Lower leg skin (tissue), 4 donors: ENCODE results near the gene PPP1R8. TPM values are rescaled to one million over a fixed set of nuclear protein-coding genes. Genes with fewer than 3 reads are reported as not detected.
"Not testable (repeated sequence)": the region's sequence is repeated elsewhere in the genome, so short reads cannot be mapped to it uniquely, and the experiment has no call there.

Experiments
- DNase-seq, 2 donors: peaks; one replicate each; pipeline ENCODE4 v3.0.0-alpha.2; 2019; ENCODE audit warnings: low spot score in 2 of 2
- H3K4me3 ChIP-seq: fragments of 200-600 bp; sonication (generic); 2 replicates; pipeline ENCODE4 v1.5.1; 2017; ENCODE audit warnings: mild to moderate bottlenecking, low read depth; ENCODE audit not compliant: poor library complexity, severe bottlenecking
- CTCF ChIP-seq, 3 donors: fragments of 450-650 bp; IDR thresholded peaks; one replicate each; pipeline ENCODE4 v1.5.1; 2016; ENCODE audit warnings: antibody characterized with exemption in 3 of 3, mild to moderate bottlenecking in 3 of 3, moderate library complexity in 2 of 3
- POLR2A ChIP-seq, 2 donors: fragments of 450-650 bp; IDR thresholded peaks; one replicate each; pipeline ENCODE4 v1.6.1; 2016 to 2017; ENCODE audit warnings: antibody characterized with exemption in 2 of 2, mild to moderate bottlenecking in 1 of 2, moderate library complexity in 1 of 2
- whole genome bisulfite sequencing, 2 donors: methylation state at CpG; one replicate each; pipeline ENCODE4 v1.1.5; 2018; 5-methylcytosine and 5-hydroxymethylcytosine counted together
- intact Hi-C: fragments of 100-400 bp; cut with DNase I; formaldehyde crosslinking; loops from one replicate; pipeline ENCODE4 v1.15.0; 2023; ENCODE audit warnings: low total_unique reads
- total RNA-seq, 4 donors: library from RNA; depleted of rRNA; stranded (reverse); fragments of >200 nt; gene quantifications; one replicate each; pipeline ENCODE4 v1.1.0, GENCODE V29; 2016

Gene PPP1R8
- total RNA-seq, 4 donors from 2014 or later, result 25.1 to 49.1 (median 42.0) TPM

GRCh38 chr1:27864264-27864895 lies 33.8 kb downstream of the PPP1R8 start:
- WGBS, 2 donors, result 57 to 60% methylated on average over 8 of the region's 8 CpGs
- no peak overlapping the region for H3K4me3 ChIP-seq
- TF ChIP-seq POLR2A (IDR thresholded peaks at IDR 0.05), result no peak
- no peak for TF ChIP-seq CTCF (IDR thresholded peaks at IDR 0.05)
- intact Hi-C loops, result no loop called here
- no peak for DNase-seq

GRCh38 chr1:27865821-27866220 lies 35.2 kb downstream of the PPP1R8 start:
- TF ChIP-seq POLR2A (IDR thresholded peaks at IDR 0.05) (no peak), CTCF (IDR thresholded peaks at IDR 0.05) (no peak)

GRCh38 chr1:27868556-27868931 lies 38.0 kb downstream of the PPP1R8 start:
- WGBS, 2 donors, result 64 to 68% methylated on average over 11 of the region's 11 CpGs
- intact Hi-C loops, result no loop called here
- no peak overlapping the region for H3K4me3 ChIP-seq
- TF ChIP-seq CTCF (IDR thresholded peaks at IDR 0.05) (no peak), POLR2A (IDR thresholded peaks at IDR 0.05) (no peak)
- DNase-seq, result no peak

More at GRCh38 chr1:27865821-27866220, 35.2 kb downstream of the PPP1R8 start:
- intact Hi-C loops, result no loop called here
- 93 to 95% methylated on average over 10 of the region's 10 CpGs for WGBS, 2 donors
- DNase-seq, result no peak
- no peak overlapping the region for H3K4me3 ChIP-seq

- DNase-seq, result peak in 1 of 2 donors; percentile 85
- WGBS, 2 donors, result 57% methylated on average over 15 to 16 of the region's 16 CpGs
- TF ChIP-seq POLR2A (IDR thresholded peaks at IDR 0.05), result no peak
- TF ChIP-seq CTCF (IDR thresholded peaks at IDR 0.05), result no peak
- intact Hi-C loops, result no loop called here
- no peak overlapping the region for H3K4me3 ChIP-seq
Observed at GRCh38 chr1:27868932-27869718, 38.5 kb downstream of the PPP1R8 start.

GRCh38 chr1:27869719-27870085 lies 39.1 kb downstream of the PPP1R8 start:
- WGBS, 2 donors, result 72 to 88% methylated on average over 1 of the region's 1 CpG
- peak in 1 of 2 donors; percentile 36 for DNase-seq
- TF ChIP-seq POLR2A (IDR thresholded peaks at IDR 0.05), result no peak
- no peak for TF ChIP-seq CTCF (IDR thresholded peaks at IDR 0.05)
- intact Hi-C loops, result no loop called here
- H3K4me3 ChIP-seq, result no peak overlapping the region

GRCh38 chr1:27871076-27871475 lies 40.5 kb downstream of the PPP1R8 start:
- H3K4me3 ChIP-seq, intact Hi-C loops: not testable (repeated sequence)
- peak in 1 of 2 donors; percentile 57 for DNase-seq
- WGBS, 2 donors, result 94 to 96% methylated on average over 7 of the region's 7 CpGs
